Endothelial cell (in vitro differentiated cells): ENCODE data around the gene GCNT4. TPM values are rescaled to one million over a fixed set of nuclear protein-coding genes. Genes with fewer than 3 reads are reported as not detected.

ENCODE experiments used
- DNase-seq: peaks from one replicate; pipeline ENCODE4 v3.0.0; 2021; ENCODE audit warnings: low spot score
- H3K27ac Mint-ChIP-seq: one replicate; pipeline ENCODE4 v1.8.0; 2021; ENCODE audit warnings: mixed read lengths, inconsistent platforms; ENCODE audit not compliant: unreplicated experiment
- H3K27me3 Mint-ChIP-seq: one replicate; pipeline ENCODE4 v1.8.0; 2021; ENCODE audit warnings: mild to moderate bottlenecking, moderate library complexity, mixed read lengths, inconsistent platforms; ENCODE audit not compliant: unreplicated experiment
- H3K36me3 Mint-ChIP-seq: one replicate; pipeline ENCODE4 v1.8.0; 2021; ENCODE audit warnings: mild to moderate bottlenecking, low read depth, mixed read lengths, inconsistent platforms; ENCODE audit not compliant: unreplicated experiment
- H3K4me1 Mint-ChIP-seq: one replicate; pipeline ENCODE4 v1.8.0; 2021; ENCODE audit warnings: mild to moderate bottlenecking, mixed read lengths, inconsistent platforms; ENCODE audit not compliant: unreplicated experiment
- H3K4me3 Mint-ChIP-seq: one replicate; pipeline ENCODE4 v1.8.0; 2021; ENCODE audit warnings: mild to moderate bottlenecking, mixed read lengths, inconsistent platforms; ENCODE audit not compliant: unreplicated experiment
- H3K9me3 Mint-ChIP-seq: one replicate; pipeline ENCODE4 v1.8.0; 2021; ENCODE audit warnings: mixed read lengths, inconsistent platforms; ENCODE audit not compliant: unreplicated experiment
- CTCF ChIP-seq: fragments of 200-600 bp; sonication (generic); IDR thresholded peaks from one replicate; pipeline ENCODE4 v1.5.0; 2021; ENCODE audit warnings: antibody characterized with exemption; ENCODE audit not compliant: unreplicated experiment
- total RNA-seq: library from RNA; stranded (reverse); fragmentation: NEBNext Ultra II Directional; extraction: Animal tissue kit (Norgen Biotek cat#: 25700); gene quantifications from one replicate; pipeline ENCODE4 v1.2.1, GENCODE V29; 2021; ENCODE audit not compliant: unreplicated experiment

The GCNT4 gene
- total RNA-seq, 1 donor from 2014 or later: 0.54 TPM

GRCh38 chr5:75051217-75051751, 1.1 kb downstream of the GCNT4 start:
- H3K4me1 Mint-ChIP-seq: peaks cover 31% of the 10 kb centered on the region

DNA sequence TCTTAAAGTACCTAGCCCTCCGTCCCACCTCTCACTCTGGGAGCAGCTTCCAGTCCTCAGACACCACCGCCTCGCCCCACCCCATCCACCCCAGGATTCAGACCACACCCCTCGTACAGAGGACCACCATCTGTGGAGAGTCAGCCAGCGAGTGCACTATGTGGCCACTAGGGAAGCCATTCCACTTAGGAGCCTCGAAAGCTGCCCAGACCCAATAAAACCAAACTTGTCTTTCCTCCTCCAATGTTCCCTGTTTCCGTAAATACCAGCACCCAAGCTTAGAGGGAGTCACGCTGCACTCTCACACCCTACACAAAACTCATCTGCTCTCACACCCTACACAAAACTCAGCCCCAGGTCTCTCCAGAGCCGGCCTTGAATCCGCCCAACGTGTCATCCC, 1.9 kb downstream of the GCNT4 start:
- peak overlapping the region; percentile 59 for H3K27ac Mint-ChIP-seq
- no peak for TF ChIP-seq CTCF
- no peak overlapping the region for H3K4me3 Mint-ChIP-seq
- peaks cover 15% of the 10 kb centered on the region for H3K27me3 Mint-ChIP-seq
- peaks cover 29% of the 10 kb centered on the region for H3K4me1 Mint-ChIP-seq
- no peaks in the 10 kb centered on the region for H3K36me3 Mint-ChIP-seq
- peak; percentile 38 for DNase-seq
- no peaks in the 10 kb centered on the region for H3K9me3 Mint-ChIP-seq

More at GRCh38 chr5:75051217-75051751, 1.1 kb downstream of the GCNT4 start:
- Mint-ChIP-seq H3K36me3 (no peaks in the 10 kb centered on the region), H3K9me3 (no peaks in the 10 kb centered on the region), H3K27ac (no peak overlapping the region), H3K27me3 (peaks cover 16% of the 10 kb centered on the region), H3K4me3 (peak overlapping the region; percentile 53)
- DNase-seq: no peak
- TF ChIP-seq CTCF: no peak

GRCh38 chr5:75049456-75050351, 2.7 kb downstream of the GCNT4 start:
- H3K27ac Mint-ChIP-seq: no peak overlapping the region
- H3K4me1 Mint-ChIP-seq: peaks cover 25% of the 10 kb centered on the region
- H3K27me3 Mint-ChIP-seq: peaks cover 10% of the 10 kb centered on the region
- H3K36me3 Mint-ChIP-seq: no peaks in the 10 kb centered on the region
- no peaks in the 10 kb centered on the region for H3K9me3 Mint-ChIP-seq
- peak; percentile 62 for DNase-seq
- peak; percentile 70 for TF ChIP-seq CTCF
- H3K4me3 Mint-ChIP-seq: no peak overlapping the region

GRCh38 chr5:75048457-75048953, 3.9 kb downstream of the GCNT4 start:
- H3K4me3 Mint-ChIP-seq: no peak overlapping the region
- no peak overlapping the region for H3K27ac Mint-ChIP-seq
- DNase-seq: no peak
- no peaks in the 10 kb centered on the region for H3K9me3 Mint-ChIP-seq
- H3K4me1 Mint-ChIP-seq: peaks cover 19% of the 10 kb centered on the region
- H3K27me3 Mint-ChIP-seq: peaks cover 4% of the 10 kb centered on the region
- TF ChIP-seq CTCF: no peak
- no peaks in the 10 kb centered on the region for H3K36me3 Mint-ChIP-seq

DNA sequence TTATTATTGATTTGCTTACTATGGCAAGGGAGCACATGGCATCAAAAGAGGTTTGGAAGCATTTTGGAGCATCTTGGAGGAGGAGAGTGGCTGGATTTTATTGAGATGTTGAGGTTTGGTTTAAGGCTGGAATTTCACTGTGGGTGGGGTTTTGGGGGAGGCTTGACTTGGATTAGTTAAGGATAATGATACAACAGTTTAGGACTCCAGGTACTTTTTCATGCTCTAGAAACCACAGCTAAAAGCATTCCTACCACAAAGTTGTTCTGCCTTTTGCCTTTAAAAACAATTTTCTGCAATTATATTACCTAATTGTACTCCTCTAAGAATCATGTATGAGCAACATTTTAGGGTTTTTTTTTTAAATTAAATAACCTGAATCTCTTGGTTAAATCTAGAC, 5.0 kb downstream of the GCNT4 start:
- peaks cover 18% of the 10 kb centered on the region for H3K4me1 Mint-ChIP-seq
- H3K36me3 Mint-ChIP-seq: no peaks in the 10 kb centered on the region
- no peak overlapping the region for H3K4me3 Mint-ChIP-seq
- no peak for TF ChIP-seq CTCF
- H3K27me3 Mint-ChIP-seq: peaks cover 4% of the 10 kb centered on the region
- no peak for DNase-seq
- H3K9me3 Mint-ChIP-seq: no peaks in the 10 kb centered on the region
- H3K27ac Mint-ChIP-seq: no peak overlapping the region
